ENCODE results near the gene PEX11G. TPM values are rescaled to one million over a fixed set of nuclear protein-coding genes. Genes with fewer than 3 reads are reported as not detected.

The PEX11G gene
- total and polyA plus RNA-seq, 9 of the 15 experiments (the other 6 are each of a cell fraction or from before 2014, with no cell fraction given), result 0.07 to 3.2 (median 0.70) TPM; not detected in 1

DNA sequence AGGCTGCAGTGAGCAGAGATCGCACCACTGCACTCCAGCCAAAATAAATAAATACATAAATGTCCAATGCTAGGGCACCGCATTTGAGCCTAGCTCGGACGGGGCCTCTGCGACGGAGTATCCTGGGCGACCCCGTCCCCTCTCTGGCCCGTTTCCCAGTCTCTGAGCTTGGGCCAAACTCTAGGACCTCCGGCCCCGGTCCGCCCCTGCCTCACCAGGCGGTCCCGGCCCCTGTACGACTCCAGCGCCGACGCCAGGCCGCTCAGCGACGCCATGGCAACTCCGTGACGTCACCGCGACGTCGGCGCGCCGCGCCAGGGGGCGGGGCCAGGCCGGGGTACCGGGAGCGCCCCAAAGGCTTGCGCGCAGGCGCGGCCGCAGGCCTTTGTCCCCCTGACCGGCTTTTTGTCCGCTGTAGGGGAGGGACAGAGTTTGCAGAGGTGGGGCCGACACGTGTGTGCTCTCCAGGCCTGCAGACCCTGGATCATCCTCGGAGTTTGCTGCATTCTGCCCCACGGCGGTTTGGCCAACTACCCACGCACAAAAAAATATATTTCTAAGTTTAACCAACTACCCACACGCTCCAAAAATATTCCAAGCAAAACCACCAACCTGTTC lies at the start of gene PEX11G (continued):
- TF ChIP-seq NR2C2 (CRISPR knock-in tag; IDR thresholded peaks at IDR 0.05) (no peak), NR2C2 (tag; IDR thresholded peaks at IDR 0.05) (no peak), ZBTB8A (IDR thresholded peaks at IDR 0.05; ENCODE audit: partially characterized antibody) (no peak), RBM34 (IDR thresholded peaks at IDR 0.05; ENCODE audit: borderline replicate concordance, insufficient read depth, low read length) (no peak), HOXB6 (CRISPR knock-in tag; IDR thresholded peaks at IDR 0.05; ENCODE audit: borderline replicate concordance) (no peak), ZNF175 (CRISPR knock-in tag; IDR thresholded peaks at IDR 0.05; ENCODE audit: low read depth) (no peak), CREM (IDR thresholded peaks at IDR 0.05; ENCODE audit: low read depth) (peak; percentile 99), SAFB (IDR thresholded peaks at IDR 0.05; ENCODE audit: borderline replicate concordance, low read depth, low read length) (no peak), CC2D1A (IDR thresholded peaks at IDR 0.05) (no peak), TRIM24 (IDR thresholded peaks at IDR 0.05) (no peak), SMARCA4 (IDR thresholded peaks at IDR 0.05) (no peak), ZNF586 (CRISPR knock-in tag; conservative IDR thresholded peaks at IDR 0.05) (no peak), SMARCE1 (IDR thresholded peaks at IDR 0.05) (no peak), U2AF1 (optimal IDR thresholded peaks at IDR 0.05; ENCODE audit: low read depth, low read length) (no peak), POLR2H (tag; IDR thresholded peaks at IDR 0.05; ENCODE audit: low read depth) (no peak; the same call in 1 of the 2 replicates), FOXA1 (IDR thresholded peaks at IDR 0.05; ENCODE audit: borderline replicate concordance) (no peak), NR4A1 (CRISPR knock-in tag; IDR thresholded peaks at IDR 0.05) (no peak), NR4A1 (tag; IDR thresholded peaks at IDR 0.05) (no peak), NELFE (IDR thresholded peaks at IDR 0.05; ENCODE audit: insufficient read depth, insufficient read length) (no peak)
- TF ChIP-seq, protein P1, sequence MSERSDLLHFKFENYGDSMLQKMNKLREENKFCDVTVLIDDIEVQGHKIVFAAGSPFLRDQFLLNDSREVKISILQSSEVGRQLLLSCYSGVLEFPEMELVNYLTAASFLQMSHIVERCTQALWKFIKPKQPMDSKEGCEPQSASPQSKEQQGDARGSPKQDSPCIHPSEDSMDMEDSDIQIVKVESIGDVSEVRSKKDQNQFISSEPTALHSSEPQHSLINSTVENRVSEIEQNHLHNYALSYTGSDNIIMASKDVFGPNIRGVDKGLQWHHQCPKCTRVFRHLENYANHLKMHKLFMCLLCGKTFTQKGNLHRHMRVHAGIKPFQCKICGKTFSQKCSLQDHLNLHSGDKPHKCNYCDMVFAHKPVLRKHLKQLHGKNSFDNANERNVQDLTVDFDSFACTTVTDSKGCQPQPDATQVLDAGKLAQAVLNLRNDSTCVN (CRISPR knock-in tag; IDR thresholded peaks at IDR 0.05), result no peak
- TF ChIP-seq, protein P2, sequence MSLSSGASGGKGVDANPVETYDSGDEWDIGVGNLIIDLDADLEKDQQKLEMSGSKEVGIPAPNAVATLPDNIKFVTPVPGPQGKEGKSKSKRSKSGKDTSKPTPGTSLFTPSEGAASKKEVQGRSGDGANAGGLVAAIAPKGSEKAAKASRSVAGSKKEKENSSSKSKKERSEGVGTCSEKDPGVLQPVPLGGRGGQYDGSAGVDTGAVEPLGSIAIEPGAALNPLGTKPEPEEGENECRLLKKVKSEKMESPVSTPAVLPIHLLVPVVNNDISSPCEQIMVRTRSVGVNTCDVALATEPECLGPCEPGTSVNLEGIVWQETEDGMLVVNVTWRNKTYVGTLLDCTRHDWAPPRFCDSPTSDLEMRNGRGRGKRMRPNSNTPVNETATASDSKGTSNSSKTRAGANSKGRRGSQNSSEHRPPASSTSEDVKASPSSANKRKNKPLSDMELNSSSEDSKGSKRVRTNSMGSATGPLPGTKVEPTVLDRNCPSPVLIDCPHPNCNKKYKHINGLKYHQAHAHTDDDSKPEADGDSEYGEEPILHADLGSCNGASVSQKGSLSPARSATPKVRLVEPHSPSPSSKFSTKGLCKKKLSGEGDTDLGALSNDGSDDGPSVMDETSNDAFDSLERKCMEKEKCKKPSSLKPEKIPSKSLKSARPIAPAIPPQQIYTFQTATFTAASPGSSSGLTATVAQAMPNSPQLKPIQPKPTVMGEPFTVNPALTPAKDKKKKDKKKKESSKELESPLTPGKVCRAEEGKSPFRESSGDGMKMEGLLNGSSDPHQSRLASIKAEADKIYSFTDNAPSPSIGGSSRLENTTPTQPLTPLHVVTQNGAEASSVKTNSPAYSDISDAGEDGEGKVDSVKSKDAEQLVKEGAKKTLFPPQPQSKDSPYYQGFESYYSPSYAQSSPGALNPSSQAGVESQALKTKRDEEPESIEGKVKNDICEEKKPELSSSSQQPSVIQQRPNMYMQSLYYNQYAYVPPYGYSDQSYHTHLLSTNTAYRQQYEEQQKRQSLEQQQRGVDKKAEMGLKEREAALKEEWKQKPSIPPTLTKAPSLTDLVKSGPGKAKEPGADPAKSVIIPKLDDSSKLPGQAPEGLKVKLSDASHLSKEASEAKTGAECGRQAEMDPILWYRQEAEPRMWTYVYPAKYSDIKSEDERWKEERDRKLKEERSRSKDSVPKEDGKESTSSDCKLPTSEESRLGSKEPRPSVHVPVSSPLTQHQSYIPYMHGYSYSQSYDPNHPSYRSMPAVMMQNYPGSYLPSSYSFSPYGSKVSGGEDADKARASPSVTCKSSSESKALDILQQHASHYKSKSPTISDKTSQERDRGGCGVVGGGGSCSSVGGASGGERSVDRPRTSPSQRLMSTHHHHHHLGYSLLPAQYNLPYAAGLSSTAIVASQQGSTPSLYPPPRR (CRISPR knock-in tag; IDR thresholded peaks at IDR 0.05; ENCODE audit: borderline replicate concordance), result no peak
- TF ChIP-seq, protein P3, sequence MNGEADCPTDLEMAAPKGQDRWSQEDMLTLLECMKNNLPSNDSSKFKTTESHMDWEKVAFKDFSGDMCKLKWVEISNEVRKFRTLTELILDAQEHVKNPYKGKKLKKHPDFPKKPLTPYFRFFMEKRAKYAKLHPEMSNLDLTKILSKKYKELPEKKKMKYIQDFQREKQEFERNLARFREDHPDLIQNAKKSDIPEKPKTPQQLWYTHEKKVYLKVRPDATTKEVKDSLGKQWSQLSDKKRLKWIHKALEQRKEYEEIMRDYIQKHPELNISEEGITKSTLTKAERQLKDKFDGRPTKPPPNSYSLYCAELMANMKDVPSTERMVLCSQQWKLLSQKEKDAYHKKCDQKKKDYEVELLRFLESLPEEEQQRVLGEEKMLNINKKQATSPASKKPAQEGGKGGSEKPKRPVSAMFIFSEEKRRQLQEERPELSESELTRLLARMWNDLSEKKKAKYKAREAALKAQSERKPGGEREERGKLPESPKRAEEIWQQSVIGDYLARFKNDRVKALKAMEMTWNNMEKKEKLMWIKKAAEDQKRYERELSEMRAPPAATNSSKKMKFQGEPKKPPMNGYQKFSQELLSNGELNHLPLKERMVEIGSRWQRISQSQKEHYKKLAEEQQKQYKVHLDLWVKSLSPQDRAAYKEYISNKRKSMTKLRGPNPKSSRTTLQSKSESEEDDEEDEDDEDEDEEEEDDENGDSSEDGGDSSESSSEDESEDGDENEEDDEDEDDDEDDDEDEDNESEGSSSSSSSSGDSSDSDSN (IDR thresholded peaks at IDR 0.05; ENCODE audit: borderline replicate concordance in 1 of 2, low read depth in 2 of 2, low read length in 2 of 2), result no peak

All from K562 (cell line).